Measurements from ENCODE around the gene RASSF7. TPM values are rescaled to one million over a fixed set of nuclear protein-coding genes. Genes with fewer than 3 reads are reported as not detected.

Gene RASSF7
- total RNA-seq, 1 donor from 2014 or later: 38.2 TPM

DNA sequence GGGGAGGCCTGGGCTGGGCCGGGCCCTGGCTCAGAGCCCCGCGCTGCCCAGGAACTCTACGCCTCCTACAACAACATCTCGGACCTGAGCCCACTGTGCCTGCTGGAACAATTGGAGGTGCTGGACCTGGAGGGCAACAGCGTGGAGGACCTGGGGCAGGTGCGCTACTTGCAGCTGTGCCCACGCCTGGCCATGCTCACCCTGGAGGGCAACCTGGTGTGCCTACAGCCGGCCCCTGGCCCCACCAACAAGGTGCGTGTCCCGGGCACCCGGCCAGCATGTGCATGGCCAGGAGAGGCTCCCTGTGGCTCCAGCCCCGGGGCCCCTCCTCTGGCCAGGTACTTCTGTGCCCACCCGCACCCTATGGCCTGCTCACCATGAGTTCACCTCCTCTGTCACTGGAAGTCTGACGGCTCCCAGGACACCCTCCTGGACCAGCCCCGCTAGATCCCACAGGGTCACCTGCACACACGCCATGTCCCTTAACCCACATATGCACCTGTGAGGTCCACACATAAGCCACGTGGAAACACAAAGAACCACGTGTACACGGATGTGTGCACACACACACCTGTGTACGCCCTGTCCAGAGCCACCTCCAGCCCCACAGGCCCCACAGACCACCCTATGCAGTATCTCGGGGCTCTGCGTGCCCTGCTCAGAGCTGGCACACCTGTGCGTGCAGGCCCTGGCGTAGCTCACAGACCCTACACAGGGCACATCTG lies 10.6 kb upstream of the RASSF7 start:
- no peak for DNase-seq (ENCODE audit: low spot score, unreplicated experiment)
- Mint-ChIP-seq H3K4me1 (ENCODE audit: low read depth) (no peaks in the 10 kb centered on the region), H3K9me3 (ENCODE audit: low read depth) (no peaks in the 10 kb centered on the region), H3K27me3 (peaks cover 3% of the 10 kb centered on the region), H3K27ac (no peak overlapping the region), H3K4me3 (ENCODE audit: low read depth) (no peak overlapping the region), H3K36me3 (ENCODE audit: insufficient read depth) (no peaks in the 10 kb centered on the region)
- TF ChIP-seq, protein P1, sequence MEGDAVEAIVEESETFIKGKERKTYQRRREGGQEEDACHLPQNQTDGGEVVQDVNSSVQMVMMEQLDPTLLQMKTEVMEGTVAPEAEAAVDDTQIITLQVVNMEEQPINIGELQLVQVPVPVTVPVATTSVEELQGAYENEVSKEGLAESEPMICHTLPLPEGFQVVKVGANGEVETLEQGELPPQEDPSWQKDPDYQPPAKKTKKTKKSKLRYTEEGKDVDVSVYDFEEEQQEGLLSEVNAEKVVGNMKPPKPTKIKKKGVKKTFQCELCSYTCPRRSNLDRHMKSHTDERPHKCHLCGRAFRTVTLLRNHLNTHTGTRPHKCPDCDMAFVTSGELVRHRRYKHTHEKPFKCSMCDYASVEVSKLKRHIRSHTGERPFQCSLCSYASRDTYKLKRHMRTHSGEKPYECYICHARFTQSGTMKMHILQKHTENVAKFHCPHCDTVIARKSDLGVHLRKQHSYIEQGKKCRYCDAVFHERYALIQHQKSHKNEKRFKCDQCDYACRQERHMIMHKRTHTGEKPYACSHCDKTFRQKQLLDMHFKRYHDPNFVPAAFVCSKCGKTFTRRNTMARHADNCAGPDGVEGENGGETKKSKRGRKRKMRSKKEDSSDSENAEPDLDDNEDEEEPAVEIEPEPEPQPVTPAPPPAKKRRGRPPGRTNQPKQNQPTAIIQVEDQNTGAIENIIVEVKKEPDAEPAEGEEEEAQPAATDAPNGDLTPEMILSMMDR (IDR thresholded peaks at IDR 0.05; ENCODE audit: unreplicated experiment): no peak

DNA sequence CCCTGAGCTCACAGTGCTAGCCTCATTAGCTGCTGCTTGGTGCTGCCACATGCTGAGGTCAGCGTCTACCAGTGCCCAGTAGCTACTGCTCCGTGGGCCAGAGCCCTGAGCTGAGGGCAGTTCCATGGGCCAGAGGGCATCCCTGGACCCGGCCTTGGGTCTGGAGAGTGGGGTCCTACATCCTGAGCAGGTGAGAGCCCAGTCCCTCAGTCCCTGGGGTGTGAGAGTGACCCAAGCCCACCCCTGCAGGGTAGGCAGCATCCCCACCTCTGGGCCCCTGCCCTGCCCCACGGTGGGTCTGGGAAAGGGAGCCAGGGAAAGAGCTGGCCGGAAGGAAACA lies 10.1 kb upstream of the RASSF7 start:
- DNase-seq (ENCODE audit: low spot score, unreplicated experiment): no peak
- H3K27ac Mint-ChIP-seq: no peak overlapping the region
- no peaks in the 10 kb centered on the region for H3K4me1 Mint-ChIP-seq (ENCODE audit: low read depth)

DNA sequence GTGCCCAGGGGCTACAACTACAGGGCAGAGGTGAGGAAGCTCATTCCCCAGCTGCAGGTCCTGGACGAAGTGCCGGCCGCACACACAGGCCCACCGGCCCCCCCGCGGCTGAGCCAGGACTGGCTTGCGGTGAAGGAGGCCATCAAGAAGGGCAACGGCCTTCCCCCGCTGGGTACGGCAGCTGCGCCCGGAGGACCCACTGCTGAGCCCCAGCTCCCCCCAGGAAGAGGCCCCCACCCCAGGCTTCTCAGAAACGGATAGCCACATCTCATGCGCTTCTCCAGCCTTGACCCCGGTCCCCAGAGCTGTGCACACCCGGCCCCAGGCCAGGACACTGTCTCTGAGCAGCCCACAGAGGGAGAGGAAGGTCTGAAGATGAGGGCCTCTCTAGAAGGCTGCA lies 9.6 kb upstream of the RASSF7 start:
- Mint-ChIP-seq H3K27me3 (peaks cover 3% of the 10 kb centered on the region), H3K9me3 (ENCODE audit: low read depth) (no peaks in the 10 kb centered on the region), H3K36me3 (ENCODE audit: insufficient read depth) (no peaks in the 10 kb centered on the region), H3K27ac (no peak overlapping the region), H3K4me3 (ENCODE audit: low read depth) (no peak overlapping the region), H3K4me1 (ENCODE audit: low read depth) (no peaks in the 10 kb centered on the region)
- TF ChIP-seq, protein P1 (IDR thresholded peaks at IDR 0.05; ENCODE audit: unreplicated experiment): no peak
- no peak for DNase-seq (ENCODE audit: low spot score, unreplicated experiment)

More for the DNA sequence above, 10.1 kb upstream of the RASSF7 start:
- TF ChIP-seq, protein P1 (IDR thresholded peaks at IDR 0.05; ENCODE audit: unreplicated experiment): no peak
- Mint-ChIP-seq H3K9me3 (ENCODE audit: low read depth) (no peaks in the 10 kb centered on the region), H3K4me3 (ENCODE audit: low read depth) (no peak overlapping the region), H3K36me3 (ENCODE audit: insufficient read depth) (no peaks in the 10 kb centered on the region), H3K27me3 (peaks cover 3% of the 10 kb centered on the region)

DNA sequence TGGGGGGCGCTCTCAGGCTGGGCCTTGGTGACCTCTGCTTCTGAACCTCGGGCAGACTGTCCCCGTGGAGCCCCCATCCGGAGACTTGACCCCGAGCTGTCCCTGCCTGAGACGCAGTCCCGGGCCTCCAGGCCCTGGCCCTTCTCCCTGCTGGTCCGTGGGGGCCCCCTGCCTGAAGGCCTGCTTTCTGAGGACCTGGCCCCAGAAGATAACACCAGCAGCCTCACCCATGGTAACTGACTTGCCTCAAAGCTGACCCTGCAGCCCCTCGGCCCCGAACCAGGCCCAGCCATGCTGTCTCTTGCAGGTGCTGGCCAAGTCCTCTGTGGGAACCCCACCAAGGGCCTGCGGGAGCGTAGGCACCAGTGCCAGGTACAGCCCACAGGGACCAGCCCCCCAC lies 9.2 kb upstream of the RASSF7 start:
- Mint-ChIP-seq H3K4me3 (ENCODE audit: low read depth) (no peak overlapping the region), H3K4me1 (ENCODE audit: low read depth) (no peaks in the 10 kb centered on the region), H3K9me3 (ENCODE audit: low read depth) (no peaks in the 10 kb centered on the region), H3K27me3 (peaks cover 7% of the 10 kb centered on the region), H3K27ac (no peak overlapping the region), H3K36me3 (ENCODE audit: insufficient read depth) (no peaks in the 10 kb centered on the region)
- TF ChIP-seq, protein P1 (IDR thresholded peaks at IDR 0.05; ENCODE audit: unreplicated experiment): no peak
- no peak for DNase-seq (ENCODE audit: low spot score, unreplicated experiment)

DNA sequence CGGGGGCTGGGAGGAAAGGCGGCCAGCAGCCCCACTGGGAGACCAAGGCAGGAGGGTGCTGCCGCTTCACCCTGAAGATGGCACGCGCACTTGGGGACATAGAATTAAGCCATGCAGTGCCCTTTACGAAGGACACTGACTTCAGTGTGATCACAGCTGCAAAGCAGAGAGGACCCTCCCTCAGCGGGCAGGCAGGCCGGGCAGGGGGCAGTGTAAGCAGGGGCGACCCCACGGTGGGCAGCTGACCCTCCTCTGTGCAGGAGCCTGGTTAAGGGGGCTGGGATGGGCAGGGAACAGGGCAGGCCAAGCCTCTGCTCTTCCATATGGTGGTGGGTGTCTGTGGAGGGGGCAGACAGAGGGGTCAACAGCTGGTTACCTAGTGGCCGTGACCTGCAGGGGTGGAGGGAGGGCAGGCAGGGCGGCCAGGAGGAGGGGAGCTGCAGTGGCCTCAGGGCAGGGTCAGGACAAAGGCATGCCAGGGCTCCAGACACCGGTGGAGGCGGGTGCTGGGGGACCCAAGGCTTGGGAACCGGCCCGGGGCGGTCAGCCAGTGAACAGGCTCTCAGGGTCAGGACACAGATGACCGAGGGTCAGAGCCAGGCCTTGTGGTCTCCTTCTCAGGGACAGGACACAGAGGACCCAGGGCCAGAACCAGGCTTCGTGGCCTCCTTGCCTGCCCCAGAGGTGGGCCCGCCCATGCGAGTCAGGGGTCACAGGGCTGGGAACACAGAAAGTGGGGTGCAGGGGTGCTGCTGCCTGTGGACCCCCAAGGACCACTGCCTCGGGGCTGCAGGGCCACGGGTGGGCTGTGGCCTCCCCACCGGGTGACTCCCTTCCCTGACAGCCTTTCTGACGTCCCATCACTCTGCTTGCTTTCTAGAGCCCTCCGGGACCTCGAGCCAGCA lies 7.4 kb upstream of the RASSF7 start:
- no peak overlapping the region for H3K4me3 Mint-ChIP-seq (ENCODE audit: low read depth)
- peaks cover 14% of the 10 kb centered on the region for H3K27me3 Mint-ChIP-seq
- no peak for DNase-seq (ENCODE audit: low spot score, unreplicated experiment)
- H3K27ac Mint-ChIP-seq: no peak overlapping the region
- H3K36me3 Mint-ChIP-seq (ENCODE audit: insufficient read depth): no peaks in the 10 kb centered on the region
- no peaks in the 10 kb centered on the region for H3K4me1 Mint-ChIP-seq (ENCODE audit: low read depth)
- H3K9me3 Mint-ChIP-seq (ENCODE audit: low read depth): no peaks in the 10 kb centered on the region
- TF ChIP-seq, protein P1 (IDR thresholded peaks at IDR 0.05; ENCODE audit: unreplicated experiment): no peak
